DND-41 (cell line): ENCODE data around the gene CAPZA1.

Experiments used
- ATAC-seq: fragments of 200-7000 bp; cut with Tn5 transposase; 3 replicates; pipeline ENCODE4 v1.9.1; 2021; ENCODE audit warnings: low read depth; ENCODE audit not compliant: insufficient read depth
- DNase-seq: peaks from one replicate; pipeline ENCODE4 v3.0.0-alpha.2; 2020
- H2AFZ ChIP-seq: 2 replicates; pipeline ENCODE4 v1.6.0; 2012; ENCODE audit warnings: low read depth, low read length
- H3K27ac ChIP-seq: 2 replicates; pipeline ENCODE4 v1.5.1; 2012; ENCODE audit warnings: low read length, inconsistent platforms
- H3K27me3 ChIP-seq: fragments of 200-600 bp; sonication (generic); 2 replicates; pipeline ENCODE4 v1.6.0; 2012; ENCODE audit warnings: low read length, mild to moderate bottlenecking, inconsistent platforms; ENCODE audit not compliant: insufficient read depth, poor library complexity
- H3K36me3 ChIP-seq: 2 replicates; pipeline ENCODE4 v1.5.1; 2012; ENCODE audit warnings: low read length, inconsistent platforms; ENCODE audit not compliant: insufficient read depth
- H3K4me1 ChIP-seq: 2 replicates; pipeline ENCODE4 v1.5.1; 2012; ENCODE audit warnings: mild to moderate bottlenecking, low read length; ENCODE audit not compliant: insufficient read depth
- H3K4me2 ChIP-seq: 2 replicates; pipeline ENCODE4 v1.6.0; 2012; ENCODE audit warnings: mild to moderate bottlenecking, moderate library complexity, low read length, inconsistent platforms; ENCODE audit not compliant: insufficient read depth
- H3K4me3 ChIP-seq, 2 experiments: fragments of 200-600 bp in 1 of 2; shearing (Covaris generic) in 1 of 2; 2 replicates each; pipeline ENCODE4 v1.5.1; 2012 to 2016; ENCODE audit warnings: inconsistent platforms in 2 of 2, low read length in 2 of 2, mild to moderate bottlenecking in 2 of 2, low read depth in 1 of 2, moderate library complexity in 1 of 2
- H3K79me2 ChIP-seq: 2 replicates; pipeline ENCODE4 v1.6.0; 2012; ENCODE audit warnings: low read length, inconsistent platforms; ENCODE audit not compliant: insufficient read depth
- H3K9ac ChIP-seq: 2 replicates; pipeline ENCODE4 v1.6.0; 2012; ENCODE audit warnings: low read depth, mild to moderate bottlenecking, inconsistent platforms, low read length, moderate library complexity
- H3K9me3 ChIP-seq: 2 replicates; pipeline ENCODE4 v1.5.1; 2012; ENCODE audit warnings: low read length, moderate library complexity, mild to moderate bottlenecking, inconsistent platforms; ENCODE audit not compliant: insufficient read depth, severe bottlenecking
- H4K20me1 ChIP-seq: 2 replicates; pipeline ENCODE4 v1.6.0; 2012; ENCODE audit warnings: low read length; ENCODE audit not compliant: insufficient read depth
- EZH2 ChIP-seq: IDR thresholded peaks from 3 replicates; pipeline ENCODE4 v1.6.1; 2012; ENCODE audit warnings: borderline replicate concordance, low read depth, mild to moderate bottlenecking, moderate library complexity, low read length, inconsistent platforms; ENCODE audit not compliant: severe bottlenecking
- TF ChIP-seq, protein P1 (sequence below): IDR thresholded peaks from 2 replicates; pipeline ENCODE4 v1.5.1; 2012; ENCODE audit warnings: borderline replicate concordance, low read length, moderate library complexity, mild to moderate bottlenecking; ENCODE audit not compliant: poor library complexity, severe bottlenecking; ENCODE audit errors: extremely low read depth

The CAPZA1 gene

DNA sequence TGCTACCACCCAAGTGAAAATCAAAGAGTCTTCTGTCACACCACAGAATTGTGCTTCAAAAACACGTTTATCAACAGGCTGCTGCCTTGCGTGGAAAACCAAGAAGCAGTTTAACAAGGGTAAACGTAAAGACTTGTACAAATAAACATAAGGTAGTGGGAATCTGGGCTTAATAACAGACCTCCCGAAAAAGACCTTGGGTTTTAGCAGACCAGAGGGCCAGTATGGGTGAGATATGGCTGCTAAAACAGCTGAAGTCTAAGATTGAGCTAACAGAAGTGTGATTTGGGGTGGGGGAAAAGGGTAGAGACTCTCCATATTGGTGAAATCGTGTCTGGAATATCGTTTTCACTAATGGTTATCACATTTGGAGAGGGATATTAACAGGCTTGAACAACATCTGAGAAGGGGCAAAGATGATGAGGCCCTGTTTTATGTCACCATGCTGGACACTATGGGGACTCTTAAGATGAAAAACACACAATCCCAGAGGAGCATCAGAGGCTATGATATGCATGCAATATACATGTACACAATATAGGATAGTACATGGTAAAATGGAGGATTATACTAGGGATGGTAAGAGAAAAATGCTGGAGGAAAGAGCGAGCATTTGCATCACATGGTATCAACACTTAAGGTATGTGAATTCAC is 56.2 kb downstream of the CAPZA1 start:
- ATAC-seq (no peak), DNase-seq (no peak)
- Histone ChIP-seq H3K9me3 (no peaks in the 10 kb centered on the region), H2AFZ (peak overlapping the region; percentile 93), H3K9ac (peak overlapping the region; percentile 86), H3K4me1 (peaks cover 34% of the 10 kb centered on the region), H3K4me3 (peak overlapping the region; percentile 58 to 68), H3K27me3 (no peaks in the 10 kb centered on the region), H3K79me2 (peaks cover 58% of the 10 kb centered on the region), H3K4me2 (peak overlapping the region; percentile 95), H4K20me1 (no peaks in the 10 kb centered on the region; the same call in 1 of the 2 replicates), H3K27ac (peak overlapping the region; percentile 88), H3K36me3 (peaks cover 31% of the 10 kb centered on the region)
- TF ChIP-seq EZH2, result no peak
- TF ChIP-seq, protein P1, sequence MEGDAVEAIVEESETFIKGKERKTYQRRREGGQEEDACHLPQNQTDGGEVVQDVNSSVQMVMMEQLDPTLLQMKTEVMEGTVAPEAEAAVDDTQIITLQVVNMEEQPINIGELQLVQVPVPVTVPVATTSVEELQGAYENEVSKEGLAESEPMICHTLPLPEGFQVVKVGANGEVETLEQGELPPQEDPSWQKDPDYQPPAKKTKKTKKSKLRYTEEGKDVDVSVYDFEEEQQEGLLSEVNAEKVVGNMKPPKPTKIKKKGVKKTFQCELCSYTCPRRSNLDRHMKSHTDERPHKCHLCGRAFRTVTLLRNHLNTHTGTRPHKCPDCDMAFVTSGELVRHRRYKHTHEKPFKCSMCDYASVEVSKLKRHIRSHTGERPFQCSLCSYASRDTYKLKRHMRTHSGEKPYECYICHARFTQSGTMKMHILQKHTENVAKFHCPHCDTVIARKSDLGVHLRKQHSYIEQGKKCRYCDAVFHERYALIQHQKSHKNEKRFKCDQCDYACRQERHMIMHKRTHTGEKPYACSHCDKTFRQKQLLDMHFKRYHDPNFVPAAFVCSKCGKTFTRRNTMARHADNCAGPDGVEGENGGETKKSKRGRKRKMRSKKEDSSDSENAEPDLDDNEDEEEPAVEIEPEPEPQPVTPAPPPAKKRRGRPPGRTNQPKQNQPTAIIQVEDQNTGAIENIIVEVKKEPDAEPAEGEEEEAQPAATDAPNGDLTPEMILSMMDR, result no peak

DNA sequence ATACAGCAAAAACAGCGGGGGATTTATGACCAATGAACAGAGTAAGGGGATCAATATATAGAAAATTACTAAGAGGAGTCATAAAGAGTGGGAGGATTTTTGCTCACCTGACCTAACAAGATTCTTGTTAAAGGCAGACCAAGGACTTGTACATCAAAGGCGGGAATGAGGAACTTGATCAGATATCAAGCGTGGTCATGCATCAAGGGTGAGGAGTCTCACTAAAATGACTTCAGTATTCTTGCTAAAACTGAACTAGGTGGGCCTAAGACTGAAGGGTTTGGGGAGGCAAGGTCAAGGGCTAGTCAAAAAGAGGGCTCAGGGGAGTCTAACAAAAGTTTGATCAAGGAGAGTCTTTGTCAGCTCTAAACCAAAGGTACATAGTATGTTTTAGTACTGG is 56.9 kb downstream of the CAPZA1 start:
- Histone ChIP-seq H3K9me3 (no peaks in the 10 kb centered on the region), H4K20me1 (no peaks in the 10 kb centered on the region; the same call in 1 of the 2 replicates), H3K4me2 (peak overlapping the region; percentile 95), H3K27me3 (no peaks in the 10 kb centered on the region), H3K79me2 (peaks cover 61% of the 10 kb centered on the region), H3K9ac (no peak overlapping the region), H2AFZ (no peak overlapping the region), H3K27ac (no peak overlapping the region), H3K36me3 (peaks cover 25% of the 10 kb centered on the region), H3K4me3 (peak overlapping the region in 1 of 2 experiments; percentile 6; a peak in 1 of 4 replicates), H3K4me1 (peaks cover 34% of the 10 kb centered on the region)
- TF ChIP-seq, protein P1, result no peak
- TF ChIP-seq EZH2, result no peak
- DNase-seq (no peak), ATAC-seq (no peak)

DNA sequence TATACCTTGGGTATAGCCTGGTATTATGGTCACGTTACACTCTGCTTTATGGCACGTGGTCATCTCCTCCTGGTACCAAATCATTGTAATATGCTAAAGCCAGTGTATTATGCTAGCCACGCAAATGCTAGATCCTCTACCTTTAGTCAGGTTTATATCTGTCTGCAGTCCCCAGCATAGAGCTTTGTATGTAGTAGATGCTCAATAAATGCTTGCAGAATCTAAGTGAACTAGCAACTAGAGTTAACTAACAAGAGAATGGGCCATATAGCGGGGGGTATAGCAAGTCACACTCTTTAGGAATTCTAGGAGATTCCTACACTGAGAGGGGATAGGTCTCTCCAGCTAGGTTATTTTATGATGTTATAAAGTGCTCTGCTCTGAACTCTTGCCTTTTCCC is 57.9 kb downstream of the CAPZA1 start:
- Histone ChIP-seq H4K20me1 (no peaks in the 10 kb centered on the region; the same call in 1 of the 2 replicates), H3K27ac (no peak overlapping the region), H3K79me2 (peaks cover 68% of the 10 kb centered on the region), H3K9ac (no peak overlapping the region), H3K4me1 (peaks cover 34% of the 10 kb centered on the region), H2AFZ (no peak overlapping the region), H3K36me3 (peaks cover 22% of the 10 kb centered on the region), H3K4me2 (peak overlapping the region; percentile 36; the same call in 1 of the 2 replicates), H3K27me3 (no peaks in the 10 kb centered on the region), H3K4me3 (no peak overlapping the region), H3K9me3 (no peaks in the 10 kb centered on the region)
- DNase-seq (no peak), ATAC-seq (no peak)
- TF ChIP-seq, protein P1, result no peak
- TF ChIP-seq EZH2, result no peak
